ENCODE results near the gene BCL11B. TPM values are rescaled to one million over a fixed set of nuclear protein-coding genes. Genes with fewer than 3 reads are reported as not detected.

BCL11B gene
- total and polyA plus RNA-seq, 10 of the 15 experiments (the other 5 are each of a cell fraction or from before 2014, with no cell fraction given), result 0.38 to 5.5 (median 1.3) TPM

- intact Hi-C loops (cut with micrococcal nuclease; ENCODE audit: unreplicated experiment), result no loop called here
- H3K4me2 ChIP-seq (ENCODE audit: control insufficient read depth, insufficient read depth), result no peak overlapping the region
- peaks cover 2% of the 10 kb centered on the region; the same call in 1 of the 3 replicates for H3K9me3 ChIP-seq (replicated peaks; ENCODE audit: control insufficient read depth, insufficient read depth, low read length)
- DNase-seq (ENCODE audit: low read depth, low spot score), result no peak
- FAIRE-seq, result no peak
- H3K36me3 ChIP-seq (ENCODE audit: control insufficient read depth in 2 of 2, insufficient read depth in 2 of 2, low read length in 1 of 2), result no peaks in the 10 kb centered on the region
- no peaks in the 10 kb centered on the region for H4K20me1 ChIP-seq (ENCODE audit: control insufficient read depth, insufficient read depth)
- in situ Hi-C loops (cut with MboI), result no loop called here
- H3K27me3 ChIP-seq (replicated peaks in 1 of 2; ENCODE audit: control insufficient read depth in 2 of 2, insufficient read depth in 2 of 2, low read length in 1 of 2), result peaks cover 0 to 3% of the 10 kb centered on the region in 2 experiments; a peak in 1 of 4 replicates
- WGBS (ENCODE audit: insufficient coverage, insufficient replicate concordance, low lambda C conversion rate, missing lambda C conversion rate), result 2% methylated on average over 7 of the region's 7 CpGs
- BruUV-seq (replicated peaks), result no TSS peak
- ChIA-PET SMC1A (ENCODE audit: uncharacterized antibody, unreplicated experiment) (no interaction called here), POLR2A (interaction anchor here (1.3 kb wide), 1 partner anchor 23 kb away, joined by 3 read pairs; no protein-coding TSS in a partner anchor), RAD21 (ENCODE audit: unreplicated experiment) (no interaction called here), CTCF (no interaction called here)
- no peaks in the 10 kb centered on the region for H3K79me2 ChIP-seq (ENCODE audit: control insufficient read depth, insufficient read depth, low read length)
- no peaks in the 10 kb centered on the region for H3K4me1 ChIP-seq (ENCODE audit: control insufficient read depth, insufficient read depth, low read length)
- no peak overlapping the region for H2AFZ ChIP-seq (ENCODE audit: control insufficient read depth, low read depth, low read length)
- H3K4me3 ChIP-seq, result no peak overlapping the region
- H3K27ac ChIP-seq (ENCODE audit: control insufficient read depth, insufficient read depth), result no peak overlapping the region
- H3K9ac ChIP-seq (ENCODE audit: control insufficient read depth, insufficient read depth, low read length), result no peak overlapping the region
- ATAC-seq, result no peak
- TF ChIP-seq CUX1 (IDR thresholded peaks at IDR 0.05; ENCODE audit: insufficient replicate concordance, low read depth, low read length) (no peak), TCF3 (IDR thresholded peaks at IDR 0.05; ENCODE audit: borderline replicate concordance, insufficient read depth, low read depth, low read length) (no peak), BACH1 (IDR thresholded peaks at IDR 0.05; ENCODE audit: borderline replicate concordance) (no peak), HDGF (IDR thresholded peaks at IDR 0.05) (no peak), POLR2AphosphoS2 (IDR thresholded peaks at IDR 0.05; ENCODE audit: low read depth, low read length) (no peak), ZNF24 (IDR thresholded peaks at IDR 0.05) (no peak), USF1 (IDR thresholded peaks at IDR 0.05; ENCODE audit: borderline replicate concordance, extremely low read length, insufficient read depth, low read depth, low read length) (no peak), RB1 (IDR thresholded peaks at IDR 0.05; ENCODE audit: borderline replicate concordance) (no peak), ZNF592 (IDR thresholded peaks at IDR 0.05) (no peak), ASH2L (IDR thresholded peaks at IDR 0.05; ENCODE audit: borderline replicate concordance, low read depth) (no peak), SKIL (IDR thresholded peaks at IDR 0.05; ENCODE audit: low read depth, poor library complexity, severe bottlenecking) (no peak), CREB1 (IDR thresholded peaks at IDR 0.05; ENCODE audit: low read depth) (no peak)
Measured at GRCh38 chr14:99239661-99240092, 32.3 kb downstream of the BCL11B start.
